HG03565 (cell line): Measurements from ENCODE around the gene KCNQ2.

ENCODE experiments used
- ATAC-seq: cut with Tn5 transposase; IDR thresholded peaks from one replicate; pipeline ENCODE4 v1.9.1; 2021; ENCODE audit warnings: mild to moderate bottlenecking, moderate library complexity; ENCODE audit not compliant: unreplicated experiment

Gene KCNQ2

DNA sequence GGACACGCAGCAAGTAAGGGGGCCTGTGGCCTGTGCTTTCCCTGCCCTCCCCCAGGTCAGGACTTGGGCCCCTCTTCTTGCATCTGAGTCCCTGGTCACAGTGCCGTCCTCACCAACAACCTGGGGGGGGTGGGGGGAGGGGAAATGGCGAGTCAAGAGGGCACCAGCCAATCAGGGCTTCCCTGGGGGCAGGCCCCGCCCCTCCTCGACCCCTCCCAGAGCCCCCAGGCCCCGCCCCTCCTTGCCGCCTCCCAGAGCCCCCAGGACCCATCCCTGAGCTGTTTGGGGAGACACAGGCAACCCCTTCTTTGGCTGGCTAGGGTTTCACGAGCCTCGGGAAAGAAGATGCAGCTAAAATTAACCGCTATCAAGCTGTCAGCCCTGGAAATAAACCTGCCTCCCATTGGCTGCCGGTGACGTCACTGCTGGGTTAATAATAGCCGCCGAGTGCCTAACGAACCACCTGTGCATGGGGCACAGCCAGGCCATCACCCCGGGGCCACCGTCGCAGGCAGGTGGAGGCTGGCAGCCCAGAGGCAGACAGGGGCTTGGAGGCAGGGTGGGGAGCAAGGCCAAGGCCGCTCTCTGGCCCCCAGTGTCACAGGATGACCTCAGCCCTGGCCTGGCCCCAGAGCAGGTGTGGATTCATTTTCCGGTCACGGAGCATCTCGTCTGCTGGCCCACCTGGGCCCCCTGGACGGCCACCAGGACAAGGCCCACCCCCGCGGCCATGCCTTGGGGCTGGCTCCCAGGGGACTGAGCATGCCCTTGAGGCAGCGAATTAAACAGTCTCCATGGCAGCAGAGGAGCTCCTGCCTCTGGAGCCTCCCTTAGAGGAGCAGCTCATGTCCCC, 29.6 kb upstream of the KCNQ2 start:
- no peak for ATAC-seq

DNA sequence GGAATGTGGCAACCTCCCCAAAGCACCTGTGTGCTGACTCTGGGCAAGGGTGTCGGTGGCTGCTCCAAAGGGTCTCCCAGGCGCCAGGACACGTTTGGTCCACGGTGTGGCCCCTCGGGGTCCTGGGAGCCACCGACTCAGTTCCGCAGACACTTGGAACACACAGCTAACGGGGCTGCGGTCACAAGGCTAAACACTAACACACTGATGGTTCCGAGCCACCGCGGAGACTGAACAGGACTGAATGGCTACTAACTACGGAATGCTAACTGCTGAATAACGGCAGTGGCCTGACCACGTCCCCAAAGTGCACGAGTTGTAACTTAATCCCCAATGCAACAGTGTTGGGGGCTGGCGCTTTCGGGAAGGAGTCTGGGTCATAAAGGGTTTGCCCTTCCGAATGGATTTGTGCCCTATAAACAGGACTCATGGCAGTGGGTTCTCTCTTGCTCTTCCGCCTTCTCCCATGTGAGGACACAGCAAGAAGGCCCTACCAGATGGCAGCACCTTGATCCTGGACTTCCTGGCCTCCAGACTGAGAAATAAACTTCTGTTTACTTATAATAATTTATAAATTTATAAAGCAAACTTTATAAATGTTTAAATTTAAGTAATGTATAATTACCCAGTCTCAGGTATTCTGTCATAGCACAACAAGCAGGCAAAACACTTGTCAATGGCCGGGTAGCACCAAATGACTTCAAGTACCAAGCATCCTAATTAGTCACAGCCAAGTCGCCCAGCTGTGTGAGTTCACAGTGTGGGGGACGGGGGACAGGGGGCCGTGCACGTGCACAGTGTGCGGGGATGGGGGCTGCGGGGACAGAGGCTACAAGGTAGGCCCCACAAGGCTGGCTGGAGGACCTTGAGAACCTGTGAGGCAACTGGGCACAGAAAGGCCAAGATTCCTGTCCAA, 28.7 kb upstream of the KCNQ2 start:
- ATAC-seq, result no peak

DNA sequence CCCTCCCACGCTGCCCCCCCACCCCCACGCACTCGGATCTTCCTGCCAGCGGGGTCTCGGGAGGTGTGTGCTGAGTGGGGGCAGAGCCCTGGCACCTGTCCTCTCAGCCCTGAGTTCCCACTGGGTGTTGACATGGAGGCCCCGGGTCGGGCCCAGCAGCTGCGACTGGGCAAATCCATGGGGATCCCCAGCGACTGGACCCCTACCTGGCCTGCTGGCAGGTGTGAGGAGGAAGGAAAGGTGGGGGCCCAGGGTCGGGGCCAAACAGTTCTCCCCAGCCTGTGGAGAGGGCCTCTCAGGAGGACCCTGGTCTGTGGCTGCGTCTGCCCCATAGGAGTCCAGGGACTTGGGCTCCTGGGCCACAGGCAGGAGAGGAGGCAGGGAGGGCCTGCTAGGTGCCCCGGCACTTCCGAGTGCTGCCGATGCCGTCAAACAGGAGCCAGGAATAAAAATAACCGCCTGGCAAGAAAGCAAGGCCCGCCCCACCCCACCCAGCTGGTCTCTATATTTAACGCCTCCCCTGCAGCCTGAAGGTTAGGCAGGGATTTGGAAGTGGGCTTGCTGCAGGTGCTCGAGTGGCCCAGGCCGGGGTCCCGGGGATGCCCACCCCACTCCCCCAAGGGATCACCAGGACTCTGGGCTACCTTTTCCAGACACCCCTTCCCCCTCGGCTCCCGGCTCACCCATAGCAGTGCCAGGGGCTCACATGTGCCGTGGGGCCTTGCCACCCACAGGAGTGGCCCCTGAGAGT, 27.9 kb upstream of the KCNQ2 start:
- ATAC-seq, result no peak

DNA sequence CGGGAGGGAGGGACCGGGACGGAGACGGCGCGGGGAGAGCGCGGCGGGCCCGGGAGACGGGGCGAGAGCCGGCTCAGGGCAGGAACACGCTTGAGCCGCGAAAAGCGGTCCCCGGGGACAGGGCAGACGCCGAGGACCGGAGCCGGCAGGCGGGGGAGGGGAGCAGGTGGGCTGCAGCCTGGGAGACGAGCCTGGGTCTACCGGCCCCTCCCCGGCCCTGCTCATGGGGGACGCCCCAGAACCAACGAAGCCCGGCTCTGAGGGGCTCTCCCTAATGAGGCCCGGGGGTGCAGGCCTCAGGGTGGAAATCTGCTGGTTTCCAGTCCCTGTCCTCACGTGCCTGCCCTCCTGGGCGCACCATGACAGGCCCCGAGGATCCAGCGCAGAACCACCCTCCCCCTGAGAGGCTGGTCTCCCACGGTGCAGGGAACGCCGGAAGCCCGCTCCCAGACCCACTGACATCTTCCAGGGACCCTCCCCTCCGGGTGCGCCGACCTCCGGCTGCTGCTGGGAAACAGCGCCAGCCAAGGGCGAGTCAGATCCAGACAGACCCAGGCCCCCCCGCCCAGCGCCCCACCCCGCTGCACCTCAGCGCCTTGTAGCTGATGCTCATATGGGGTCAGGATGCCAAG, 27.0 kb upstream of the KCNQ2 start:
- no peak for ATAC-seq

DNA sequence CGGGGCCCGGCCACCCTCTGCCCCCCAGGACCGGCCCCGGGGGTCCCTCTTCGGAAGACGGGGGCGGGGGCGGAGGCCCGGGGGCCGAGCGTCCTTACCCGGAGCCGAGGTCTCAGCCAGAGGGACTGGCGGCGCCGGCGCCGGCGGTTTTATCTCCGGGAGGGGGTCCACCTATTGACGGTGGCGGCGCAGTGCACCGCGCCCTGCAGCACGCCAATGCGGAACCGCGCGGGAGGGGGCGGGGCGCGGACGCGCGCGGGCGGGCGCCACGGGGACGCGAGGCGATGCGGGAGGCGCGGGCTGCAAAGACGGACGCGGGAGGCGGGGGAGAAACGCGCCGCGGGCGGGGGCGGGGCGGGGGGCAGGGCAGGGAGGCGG, 26.5 kb upstream of the KCNQ2 start, which contains the start of gene EEF1A2:
EEF1A2 (minus strand) TSS at position 124 of the 378 bp plus-strand sequence. CDS start 1,320 bp downstream, outside the sequence.
- ATAC-seq, result no peak

DNA sequence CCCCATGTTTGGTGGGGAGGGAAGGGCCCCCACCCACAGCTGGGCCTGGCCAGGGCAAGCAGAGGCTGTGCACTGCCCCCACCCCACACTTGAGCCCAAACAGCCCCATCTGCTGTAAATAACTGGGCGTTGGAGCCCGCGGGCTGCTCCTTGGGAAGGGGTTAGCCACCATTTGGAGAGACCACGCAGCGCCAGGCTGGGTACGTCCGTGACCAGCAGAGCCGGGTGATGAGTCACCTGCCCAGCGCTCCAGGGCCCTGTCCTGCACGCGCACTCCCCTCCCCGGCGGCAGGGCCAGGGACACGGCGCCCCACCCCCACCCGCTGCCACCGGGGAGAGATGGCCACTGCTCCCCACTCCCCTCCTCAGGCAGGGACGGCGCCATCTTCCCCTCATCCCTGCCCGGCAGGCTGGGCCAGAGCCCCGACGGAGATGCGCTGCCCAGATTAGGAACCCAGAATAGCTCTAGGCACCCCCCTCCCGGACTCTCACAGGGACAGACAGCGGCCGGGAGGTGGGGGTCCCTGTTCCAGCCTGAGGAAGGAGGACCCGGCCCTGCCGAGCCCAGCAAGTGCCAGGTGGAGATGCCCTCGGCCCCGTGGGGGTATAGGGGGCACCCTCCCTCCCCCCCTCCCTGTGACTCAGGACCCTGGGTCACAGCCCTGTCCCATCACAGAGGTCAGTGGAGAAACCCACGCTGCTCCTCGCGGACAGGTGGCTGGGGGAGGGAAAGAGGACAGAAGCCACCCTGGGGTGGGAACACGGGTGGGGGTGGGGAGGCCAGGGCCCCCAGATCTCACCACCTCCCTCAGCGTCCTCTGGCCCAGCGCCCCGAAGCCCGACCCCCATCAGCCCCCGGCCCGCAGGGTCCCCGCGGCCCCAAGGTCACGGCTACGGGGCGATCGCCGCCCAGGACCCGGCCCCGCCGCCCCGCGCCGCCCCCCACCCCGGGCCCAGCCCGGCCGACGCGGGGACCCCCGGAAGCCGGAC, 25.8 kb upstream of the KCNQ2 start:
- no peak for ATAC-seq

DNA sequence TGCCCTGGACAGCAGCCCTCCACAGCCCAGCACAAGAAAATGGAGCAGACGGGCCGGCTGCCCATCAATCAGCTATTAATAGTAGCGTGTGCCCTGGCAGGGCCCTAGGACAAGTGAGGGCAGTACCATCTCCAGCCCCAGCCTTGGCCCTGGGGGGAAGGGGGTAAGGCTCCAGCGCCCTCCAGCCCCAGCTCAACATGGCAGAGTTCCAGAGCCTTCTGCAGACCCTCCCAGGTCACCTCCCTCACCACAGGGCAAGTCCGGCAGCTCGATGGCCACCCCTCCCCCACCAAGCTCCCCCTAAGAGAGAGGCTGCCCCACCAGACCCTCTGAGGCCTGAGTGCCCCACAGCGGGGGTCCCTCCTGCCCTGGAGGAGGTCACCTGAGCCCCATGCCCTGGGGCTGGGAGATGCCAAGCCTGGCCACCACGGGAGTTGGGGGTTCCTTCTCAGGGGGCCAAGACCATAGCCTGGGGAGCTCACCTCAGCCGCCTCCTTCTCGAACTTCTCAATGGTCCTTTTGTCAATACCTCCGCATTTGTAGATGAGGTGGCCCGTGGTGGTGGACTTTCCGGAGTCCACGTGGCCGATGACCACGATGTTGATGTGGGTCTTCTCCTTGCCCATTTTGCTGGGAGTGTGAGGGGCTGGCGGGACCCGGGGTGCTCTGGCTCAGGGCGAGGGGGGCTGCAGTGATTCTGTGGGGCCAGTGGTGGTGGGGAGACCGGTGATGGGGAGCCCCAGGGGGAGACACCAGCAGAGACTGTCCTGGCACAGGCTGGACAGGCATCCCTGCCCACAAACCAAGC, 24.9 kb upstream of the KCNQ2 start:
- no peak for ATAC-seq

DNA sequence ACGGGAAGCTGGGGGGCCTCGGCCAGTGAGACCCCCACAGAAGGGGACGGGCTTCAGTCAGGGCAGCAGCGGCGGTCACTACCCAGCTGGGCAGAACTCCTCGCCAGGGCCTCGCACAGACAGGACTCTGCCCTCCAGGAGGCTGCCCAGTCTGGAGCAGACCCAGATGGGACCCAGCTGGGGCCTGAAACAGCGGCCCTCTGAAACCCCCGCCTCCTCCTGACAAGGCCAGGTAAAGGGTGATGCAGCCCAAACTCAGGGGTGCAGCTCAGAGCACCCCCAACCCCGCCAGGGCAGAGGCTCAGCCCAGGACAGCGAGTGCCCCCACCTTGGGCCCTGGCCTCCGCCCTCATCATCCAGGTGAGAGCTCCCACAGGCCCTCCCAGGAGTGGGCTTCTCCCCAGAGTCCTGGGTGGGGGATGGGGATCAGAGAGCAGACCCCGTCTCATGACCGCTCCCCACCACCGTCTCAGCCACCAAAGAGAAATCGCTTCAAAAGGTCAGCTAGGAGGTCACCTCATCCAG, 24.2 kb upstream of the KCNQ2 start:
- ATAC-seq, result no peak

DNA sequence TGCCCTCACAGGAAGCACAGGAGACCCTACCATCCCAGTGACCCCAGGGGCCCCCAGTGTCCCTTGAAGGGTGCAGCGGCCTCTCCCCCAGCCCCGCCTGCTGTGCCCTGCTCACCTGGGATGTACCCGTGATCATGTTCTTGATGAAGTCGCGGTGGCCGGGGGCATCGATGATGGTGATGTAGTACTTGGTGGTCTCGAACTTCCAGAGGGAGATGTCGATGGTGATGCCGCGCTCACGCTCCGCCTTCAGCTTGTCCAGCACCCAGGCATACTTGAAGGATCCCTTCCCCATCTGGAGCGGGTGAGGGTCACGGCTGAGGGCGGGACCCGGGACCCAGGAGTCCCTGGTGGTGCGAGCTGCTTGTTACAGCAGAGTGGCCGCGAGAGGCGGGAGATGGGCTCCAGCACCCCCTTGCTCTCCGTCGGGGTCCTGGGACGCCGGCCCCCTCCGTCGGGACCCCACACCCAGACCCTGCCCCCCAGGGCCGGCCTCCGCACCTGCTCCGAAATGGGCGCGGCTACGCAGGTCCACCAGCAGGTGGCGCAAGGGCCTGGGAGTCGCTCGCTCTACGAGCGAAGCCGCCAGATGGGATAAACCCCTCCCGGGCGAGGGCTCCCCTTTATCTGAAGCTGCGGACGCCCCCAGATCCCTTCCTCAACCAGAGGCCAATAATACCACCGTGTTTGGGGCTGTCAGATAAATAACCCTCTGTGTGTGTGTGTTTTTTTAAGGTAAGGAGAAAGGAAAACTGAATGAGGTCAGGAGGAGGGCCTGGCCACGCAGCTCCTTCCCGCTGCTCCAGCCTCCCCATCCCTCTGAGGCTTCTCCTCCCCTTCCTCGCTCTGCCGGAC, 23.5 kb upstream of the KCNQ2 start:
- ATAC-seq, result no peak

DNA sequence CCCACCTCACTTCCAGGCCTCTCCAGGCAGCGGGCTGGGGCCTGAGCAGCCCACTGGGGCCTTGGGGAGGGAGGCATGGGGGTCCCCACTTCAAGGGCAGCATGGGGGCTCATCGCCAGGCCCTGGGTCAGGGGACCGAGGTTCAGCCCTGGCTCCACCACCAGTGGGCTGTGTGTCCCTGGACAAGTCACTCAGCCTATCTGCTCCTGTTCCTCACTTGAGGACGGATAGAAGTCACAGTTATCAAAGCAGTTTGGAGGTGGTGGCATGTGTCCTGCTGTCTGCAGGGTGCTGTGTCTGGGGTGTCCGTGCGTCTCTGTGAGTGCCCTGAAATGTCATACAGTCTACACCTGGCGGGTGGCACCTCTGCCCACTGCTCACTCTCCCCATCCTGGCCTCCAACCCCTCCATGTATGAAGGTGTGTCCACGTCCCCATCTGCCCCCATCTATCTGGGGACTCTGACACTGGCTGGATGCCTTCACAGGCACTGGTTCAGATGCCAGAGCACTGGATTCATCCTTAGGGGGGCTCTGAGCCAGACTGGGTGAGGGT, 22.8 kb upstream of the KCNQ2 start:
- ATAC-seq, result no peak

DNA sequence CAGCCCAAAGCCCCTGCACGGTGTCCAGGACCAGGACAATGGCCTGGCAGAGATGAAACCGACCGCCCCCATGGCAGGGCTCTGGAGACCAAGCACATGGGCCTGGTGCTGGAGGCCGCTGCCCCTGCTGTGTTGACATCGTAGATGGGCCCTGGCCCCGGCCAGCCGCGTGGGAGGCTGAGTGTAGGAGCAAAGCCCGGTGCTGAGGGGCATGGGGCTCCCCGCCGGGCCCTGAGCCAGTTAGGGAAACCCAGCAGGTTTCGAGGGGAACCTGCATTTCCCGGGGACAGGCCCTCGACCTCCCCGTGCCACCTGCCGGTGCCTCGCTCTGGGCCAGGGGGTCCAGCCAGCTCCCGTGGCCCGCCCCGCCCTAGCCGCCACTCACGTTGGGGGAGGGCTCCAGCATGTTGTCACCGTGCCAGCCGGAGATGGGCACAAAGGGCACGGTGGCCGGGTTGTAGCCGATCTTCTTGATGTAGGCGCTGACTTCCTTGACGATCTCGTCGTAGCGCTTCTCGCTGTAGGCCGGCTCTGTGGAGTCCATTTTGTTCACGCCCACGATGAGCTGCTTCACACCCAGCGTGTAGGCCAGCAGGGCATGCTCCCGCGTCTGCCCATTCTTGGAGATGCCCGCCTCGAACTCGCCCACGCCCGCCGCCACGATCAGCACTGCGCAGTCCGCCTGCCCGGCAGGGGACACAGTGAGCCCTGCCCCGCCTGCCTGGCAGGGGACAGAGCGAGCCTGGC, 22.1 kb upstream of the KCNQ2 start:
- ATAC-seq, result no peak

DNA sequence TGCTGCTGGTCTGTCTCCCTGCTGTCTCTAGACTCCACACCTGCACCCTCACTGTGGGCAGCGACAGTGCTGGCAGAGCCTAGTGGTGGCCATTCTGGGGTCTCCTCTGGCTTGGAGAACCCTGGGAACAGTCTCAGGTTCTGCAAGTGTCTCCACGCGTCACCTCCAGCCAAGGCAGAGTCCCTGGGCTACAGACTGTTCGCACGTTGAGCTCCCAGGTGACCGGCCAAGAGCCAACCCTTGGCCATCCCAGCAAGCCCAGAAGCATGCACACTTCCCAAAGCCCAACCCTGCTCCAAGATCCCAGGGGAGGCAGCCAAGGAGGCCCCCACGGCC, 21.6 kb upstream of the KCNQ2 start:
- ATAC-seq, result no peak

DNA sequence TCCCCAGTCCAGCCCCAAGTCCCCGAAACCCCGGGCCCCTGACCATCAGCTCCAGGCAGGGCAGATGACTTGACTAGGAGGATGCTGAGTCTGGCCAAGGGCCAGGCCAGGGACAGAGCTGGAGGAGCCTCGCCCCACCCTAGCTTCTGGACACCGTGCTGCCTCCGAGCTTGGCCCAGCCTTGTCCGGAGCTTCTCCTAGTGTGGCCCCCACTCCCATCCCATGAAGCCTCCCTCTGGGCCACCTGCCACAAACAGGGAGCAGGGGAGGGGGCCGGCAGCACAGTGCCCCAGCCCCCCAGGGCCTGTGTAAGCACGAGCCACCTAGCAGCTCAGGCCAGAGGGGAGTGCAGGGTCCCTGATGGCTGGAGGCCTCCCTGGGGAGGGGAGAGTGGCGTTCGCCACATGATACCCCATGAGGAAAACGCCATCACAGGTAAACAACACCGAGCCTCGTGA, 21.1 kb upstream of the KCNQ2 start:
- no peak for ATAC-seq

DNA sequence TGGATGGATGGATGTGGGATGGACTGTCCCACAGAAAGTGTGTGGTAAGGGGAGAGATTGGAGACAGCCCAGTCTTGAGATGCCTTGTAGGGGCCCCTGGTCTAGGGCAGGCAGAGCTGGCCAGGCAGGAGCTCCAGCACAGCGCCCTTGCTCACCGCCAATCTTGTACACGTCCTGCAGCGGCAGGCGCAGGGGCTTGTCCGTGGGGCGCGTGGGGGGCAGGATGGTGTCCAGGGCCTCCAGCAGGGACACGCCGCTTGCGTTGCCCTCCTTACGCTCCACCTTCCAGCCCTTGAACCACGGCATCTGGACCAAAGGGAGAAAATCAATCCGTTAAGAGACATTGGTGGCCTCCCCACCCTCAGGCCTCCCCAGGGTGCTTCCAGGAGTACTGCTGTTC, 20.5 kb upstream of the KCNQ2 start:
- no peak for ATAC-seq

DNA sequence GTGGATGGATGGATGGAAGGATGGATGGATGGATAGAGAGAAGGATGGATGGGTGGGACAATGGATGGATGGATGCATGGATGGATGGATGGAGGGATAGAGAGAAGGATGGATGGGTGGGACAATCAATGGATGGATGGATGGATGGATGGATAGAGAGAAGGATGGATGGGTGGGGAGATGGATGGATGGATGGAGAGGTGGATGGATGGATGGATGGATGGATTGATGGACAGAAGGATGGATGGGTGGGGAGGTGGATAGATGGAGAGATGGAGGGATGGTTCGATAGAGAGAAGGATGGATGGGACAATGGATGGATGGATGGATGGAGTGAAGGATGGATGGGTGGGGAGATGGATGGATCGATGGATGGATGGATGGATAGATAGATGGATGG, 20.1 kb upstream of the KCNQ2 start:
- no peak for ATAC-seq

DNA sequence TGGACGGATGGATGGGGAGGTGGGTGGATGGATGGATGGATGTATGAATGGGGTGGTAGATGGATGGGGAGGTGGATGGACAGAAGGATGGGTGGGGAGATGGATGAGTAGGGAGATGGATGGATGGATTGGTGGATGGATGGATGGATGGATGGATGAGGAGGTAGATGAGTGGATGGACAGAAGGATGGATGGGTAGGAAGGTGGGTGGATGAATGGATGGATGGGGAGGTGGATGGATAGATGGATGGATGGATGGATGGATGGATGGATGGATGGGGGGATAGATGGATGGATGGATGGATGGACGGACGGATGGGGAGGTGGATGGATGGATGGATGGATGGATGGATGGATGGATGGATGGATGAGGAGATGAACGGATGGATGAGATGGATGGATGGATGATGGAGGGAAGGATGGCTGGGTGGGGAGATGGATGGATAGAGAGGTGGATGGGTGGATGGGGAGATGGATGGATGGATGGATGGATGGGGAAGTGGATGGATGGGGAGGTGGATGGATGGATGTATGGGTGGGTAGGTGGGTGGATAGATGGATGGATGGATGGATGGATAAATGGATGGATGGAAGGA, 19.3 kb upstream of the KCNQ2 start:
- no peak for ATAC-seq
